GM23248 (cell line): ENCODE measurements around the gene KIF25. TPM values are rescaled to one million over a fixed set of nuclear protein-coding genes. Genes with fewer than 3 reads are reported as not detected.

ENCODE experiments used
- DNase-seq: peaks from one replicate; pipeline ENCODE4 v3.0.0-alpha.2; 2015
- H2AFZ ChIP-seq: fragments of 200-600 bp; sonication (generic); 2 replicates; pipeline ENCODE4 v1.6.1; 2016; ENCODE audit warnings: antibody characterized with exemption
- H3F3A ChIP-seq: fragments of 200-600 bp; sonication (generic); 2 replicates; pipeline ENCODE4 v1.6.1; 2016; ENCODE audit warnings: mild to moderate bottlenecking, antibody characterized with exemption, mixed run types; ENCODE audit not compliant: insufficient read depth
- H3K27ac ChIP-seq: fragments of 200-600 bp; sonication (generic); 2 replicates; pipeline ENCODE4 v1.5.1; 2016; ENCODE audit warnings: mild to moderate bottlenecking
- H3K27me3 ChIP-seq: fragments of 200-600 bp; sonication (generic); replicated peaks from 2 replicates; pipeline ENCODE4 v1.6.1; 2016; ENCODE audit warnings: mild to moderate bottlenecking; ENCODE audit not compliant: insufficient read depth
- H3K36me3 ChIP-seq: fragments of 200-600 bp; sonication (generic); 2 replicates; pipeline ENCODE4 v1.6.1; 2016; ENCODE audit warnings: low read depth, mild to moderate bottlenecking
- H3K4me1 ChIP-seq: fragments of 200-600 bp; sonication (generic); 2 replicates; pipeline ENCODE4 v1.6.1; 2016; ENCODE audit warnings: mild to moderate bottlenecking; ENCODE audit not compliant: insufficient read depth
- H3K4me2 ChIP-seq: fragments of 200-600 bp; sonication (generic); one replicate; pipeline ENCODE4 v1.6.1; 2016; ENCODE audit warnings: mild to moderate bottlenecking; ENCODE audit not compliant: unreplicated experiment
- H3K4me3 ChIP-seq: fragments of 200-600 bp; sonication (generic); 2 replicates; pipeline ENCODE4 v1.5.1; 2016; ENCODE audit warnings: mild to moderate bottlenecking
- H3K79me2 ChIP-seq: fragments of 200-600 bp; sonication (generic); 2 replicates; pipeline ENCODE4 v1.6.1; 2016; ENCODE audit warnings: mild to moderate bottlenecking; ENCODE audit not compliant: insufficient read depth
- H3K9ac ChIP-seq: fragments of 200-600 bp; sonication (generic); 2 replicates; pipeline ENCODE4 v1.6.1; 2016; ENCODE audit warnings: mild to moderate bottlenecking
- H3K9me2 ChIP-seq: fragments of 200-600 bp; sonication (generic); 2 replicates; pipeline ENCODE4 v1.6.1; 2016; ENCODE audit warnings: mixed run types, mild to moderate bottlenecking, moderate library complexity; ENCODE audit not compliant: insufficient read depth
- H3K9me3 ChIP-seq: fragments of 200-600 bp; sonication (generic); one replicate; pipeline ENCODE4 v1.6.1; 2017; ENCODE audit warnings: low read depth
- H4K20me1 ChIP-seq: fragments of 200-600 bp; sonication (generic); 2 replicates; pipeline ENCODE4 v1.6.0; 2016; ENCODE audit not compliant: insufficient read depth
- EZH2 ChIP-seq: fragments of 200-600 bp; sonication (generic); IDR thresholded peaks from 2 replicates; pipeline ENCODE4 v1.6.1; 2018; ENCODE audit warnings: antibody characterized with exemption, mild to moderate bottlenecking; ENCODE audit not compliant: insufficient read depth, poor library complexity, severe bottlenecking
- EZH2phosphoT487 ChIP-seq: fragments of 200-600 bp; sonication (generic); IDR thresholded peaks from 2 replicates; pipeline ENCODE4 v1.6.1; 2018; ENCODE audit warnings: antibody characterized with exemption, moderate library complexity, mild to moderate bottlenecking, low read depth; ENCODE audit not compliant: insufficient read depth
- WGBS, 2 experiments: methylation state at CpG; one replicate each; pipeline ENCODE4 v1.1.6; 2015 to 2017; ENCODE audit warnings: low lambda C conversion rate in 2 of 2, low coverage in 1 of 2; ENCODE audit errors: missing lambda C conversion rate in 2 of 2; 5-methylcytosine and 5-hydroxymethylcytosine counted together
- in situ Hi-C: fragments of 300-500 bp; cut with MboI; formaldehyde crosslinking; loops from 2 replicates; pipeline ENCODE4 v1.15.0; 2020
- polyA plus RNA-seq: library from polyadenylated mRNA; unstranded; fragments of >200 nt; fragmentation: Nextera tagmentation; extraction: Ambion mirVana; gene quantifications from 2 replicates; pipeline ENCODE4 v1.2.1, GENCODE V29; 2016
- total RNA-seq: library from RNA; depleted of rRNA; stranded (reverse); fragments of >200 nt; shearing (Covaris generic); gene quantifications from 2 replicates; pipeline ENCODE4 v1.2.3, GENCODE V29; 2014

Gene KIF25
- total and polyA plus RNA-seq, 2 experiments from 2014 or later = not detected

GRCh38 chr6:167995302-167995701 lies 2.2 kb upstream of the KIF25 start:
- Histone ChIP-seq H3K9me3 (no peaks in the 10 kb centered on the region), H3K9ac (no peak overlapping the region), H3K27me3 (peaks cover 12% of the 10 kb centered on the region), H3K9me2 (no peaks in the 10 kb centered on the region), H3K79me2 (no peaks in the 10 kb centered on the region), H3K27ac (no peak overlapping the region), H3F3A (0 out of 2 replicates have a peak, but pooled peaks cover 7% of the 10 kb centered on the region), H3K4me1 (no peaks in the 10 kb centered on the region), H2AFZ (no peak overlapping the region), H3K4me3 (no peak overlapping the region), H3K36me3 (no peaks in the 10 kb centered on the region), H3K4me2 (no peak overlapping the region), H4K20me1 (no peaks in the 10 kb centered on the region)
- in situ Hi-C loops = no loop called here
- no peak for TF ChIP-seq EZH2
- no peak for TF ChIP-seq EZH2phosphoT487
- WGBS, 2 experiments = 91 to 94% methylated on average over 12 of the region's 12 CpGs
- no peak for DNase-seq

GRCh38 chr6:167995731-167996151 lies 1.7 kb upstream of the KIF25 start:
- Histone ChIP-seq H3K27ac (no peak overlapping the region), H3K4me2 (no peak overlapping the region), H3K9ac (no peak overlapping the region), H3K4me3 (no peak overlapping the region), H2AFZ (no peak overlapping the region), H3K9me3 (no peaks in the 10 kb centered on the region), H3K79me2 (no peaks in the 10 kb centered on the region), H4K20me1 (no peaks in the 10 kb centered on the region), H3K27me3 (peaks cover 12% of the 10 kb centered on the region), H3K9me2 (no peaks in the 10 kb centered on the region), H3K36me3 (no peaks in the 10 kb centered on the region), H3K4me1 (no peaks in the 10 kb centered on the region), H3F3A (0 out of 2 replicates have a peak, but pooled peaks cover 7% of the 10 kb centered on the region)
- no peak for TF ChIP-seq EZH2
- no peak for TF ChIP-seq EZH2phosphoT487
- WGBS, 2 experiments = 94 to 95% methylated on average over 22 of the region's 22 CpGs
- DNase-seq = no peak
- in situ Hi-C loops = no loop called here

- in situ Hi-C loops = no loop called here
- H3K36me3 ChIP-seq = no peaks in the 10 kb centered on the region
Observed at GRCh38 chr6:167996424-167997199, 859 bp upstream of the KIF25 start.

GRCh38 chr6:167998215-167998614 lies 744 bp downstream of the KIF25 start:
- Histone ChIP-seq H3K36me3 (no peaks in the 10 kb centered on the region), H3K9me3 (no peaks in the 10 kb centered on the region), H3K9ac (no peak overlapping the region), H3K27me3 (peaks cover 12% of the 10 kb centered on the region), H3K4me2 (no peak overlapping the region), H2AFZ (no peak overlapping the region), H3F3A (0 out of 2 replicates have a peak, but pooled peaks cover 7% of the 10 kb centered on the region), H3K9me2 (no peaks in the 10 kb centered on the region), H3K79me2 (no peaks in the 10 kb centered on the region), H3K27ac (no peak overlapping the region), H3K4me3 (no peak overlapping the region), H3K4me1 (no peaks in the 10 kb centered on the region), H4K20me1 (no peaks in the 10 kb centered on the region)
- in situ Hi-C loops = no loop called here
- TF ChIP-seq EZH2 = no peak
- TF ChIP-seq EZH2phosphoT487 = no peak
- DNase-seq = peak; percentile 25
- WGBS, 2 experiments = 29 to 43% methylated on average over 5 of the region's 5 CpGs

More at GRCh38 chr6:167996424-167997199, 859 bp upstream of the KIF25 start:
- Histone ChIP-seq H3K4me1 (no peaks in the 10 kb centered on the region), H2AFZ (no peak overlapping the region), H3K79me2 (no peaks in the 10 kb centered on the region), H3K9ac (no peak overlapping the region), H3F3A (0 out of 2 replicates have a peak, but pooled peaks cover 7% of the 10 kb centered on the region), H3K9me2 (no peaks in the 10 kb centered on the region), H4K20me1 (no peaks in the 10 kb centered on the region), H3K9me3 (no peaks in the 10 kb centered on the region), H3K4me2 (no peak overlapping the region), H3K27me3 (peaks cover 12% of the 10 kb centered on the region), H3K27ac (no peak overlapping the region), H3K4me3 (no peak overlapping the region)
- TF ChIP-seq EZH2 (no peak), EZH2phosphoT487 (no peak)
- DNase-seq = no peak
- 59 to 71% methylated on average over 20 to 43 of the region's 43 CpGs for WGBS, 2 experiments
